ENCODE data around the gene ASIC2.

The ASIC2 gene

GRCh38 chr17:33109336-33110072 is 183.6 kb downstream of the ASIC2 start:
- H3K36me3 ChIP-seq (ENCODE audit: insufficient read depth, low read length): no peaks in the 10 kb centered on the region
- no peak overlapping the region for H3K4me3 ChIP-seq (ENCODE audit: low read depth, low read length, poor library complexity, severe bottlenecking)
- H3K4me2 ChIP-seq (ENCODE audit: low read length): no peak overlapping the region
- H4K20me1 ChIP-seq (ENCODE audit: insufficient read depth, low read length): no peaks in the 10 kb centered on the region
- H3K9ac ChIP-seq (ENCODE audit: low read length): no peak overlapping the region
- no peaks in the 10 kb centered on the region for H3K27me3 ChIP-seq (ENCODE audit: insufficient read depth, low read length)
- H3K9me2 ChIP-seq (ENCODE audit: low read depth, low read length): no peaks in the 10 kb centered on the region
- no peak overlapping the region for H2AFZ ChIP-seq (ENCODE audit: low read length)
- no peak overlapping the region for H3K27ac ChIP-seq (ENCODE audit: low read depth, low read length, poor library complexity, severe bottlenecking)
- H3K4me1 ChIP-seq (ENCODE audit: insufficient read depth, low read length, severe bottlenecking): no peaks in the 10 kb centered on the region
- no peaks in the 10 kb centered on the region for H3K79me2 ChIP-seq (ENCODE audit: insufficient read depth, low read length)
- TF ChIP-seq EZH2 (IDR thresholded peaks at IDR 0.05; ENCODE audit: borderline replicate concordance, low read length) (no peak), CTCF (IDR thresholded peaks at IDR 0.05; ENCODE audit: low read length) (no peak)
- no peaks in the 10 kb centered on the region for H3F3A ChIP-seq (ENCODE audit: insufficient read depth, low read length)
- no peaks in the 10 kb centered on the region for H3K9me3 ChIP-seq (ENCODE audit: low read length)

GRCh38 chr17:33106525-33107165 is 186.4 kb downstream of the ASIC2 start:
- H3K4me3 ChIP-seq (ENCODE audit: low read depth, low read length, poor library complexity, severe bottlenecking): no peak overlapping the region
- H4K20me1 ChIP-seq (ENCODE audit: insufficient read depth, low read length): no peaks in the 10 kb centered on the region
- no peak overlapping the region for H2AFZ ChIP-seq (ENCODE audit: low read length)
- H3K9me2 ChIP-seq (ENCODE audit: low read depth, low read length): no peaks in the 10 kb centered on the region
- H3K4me1 ChIP-seq (ENCODE audit: insufficient read depth, low read length, severe bottlenecking): no peaks in the 10 kb centered on the region
- no peak overlapping the region for H3K4me2 ChIP-seq (ENCODE audit: low read length)
- H3K36me3 ChIP-seq (ENCODE audit: insufficient read depth, low read length): no peaks in the 10 kb centered on the region
- H3K9me3 ChIP-seq (ENCODE audit: low read length): no peaks in the 10 kb centered on the region
- TF ChIP-seq CTCF (IDR thresholded peaks at IDR 0.05; ENCODE audit: low read length): no peak
- TF ChIP-seq EZH2 (IDR thresholded peaks at IDR 0.05; ENCODE audit: borderline replicate concordance, low read length): no peak
- H3K27ac ChIP-seq (ENCODE audit: low read depth, low read length, poor library complexity, severe bottlenecking): no peak overlapping the region
- H3K9ac ChIP-seq (ENCODE audit: low read length): no peak overlapping the region
- H3K79me2 ChIP-seq (ENCODE audit: insufficient read depth, low read length): no peaks in the 10 kb centered on the region
- H3K27me3 ChIP-seq (ENCODE audit: insufficient read depth, low read length): no peaks in the 10 kb centered on the region
- no peaks in the 10 kb centered on the region for H3F3A ChIP-seq (ENCODE audit: insufficient read depth, low read length)

- H3K79me2 ChIP-seq (ENCODE audit: insufficient read depth, low read length): no peaks in the 10 kb centered on the region
- H3K9me2 ChIP-seq (ENCODE audit: low read depth, low read length): no peaks in the 10 kb centered on the region
- H3K27me3 ChIP-seq (ENCODE audit: insufficient read depth, low read length): no peaks in the 10 kb centered on the region
- H3F3A ChIP-seq (ENCODE audit: insufficient read depth, low read length): no peaks in the 10 kb centered on the region
- H3K9ac ChIP-seq (ENCODE audit: low read length): no peak overlapping the region
- H4K20me1 ChIP-seq (ENCODE audit: insufficient read depth, low read length): no peaks in the 10 kb centered on the region
- H3K4me2 ChIP-seq (ENCODE audit: low read length): no peak overlapping the region
- H2AFZ ChIP-seq (ENCODE audit: low read length): no peak overlapping the region
- no peak overlapping the region for H3K27ac ChIP-seq (ENCODE audit: low read depth, low read length, poor library complexity, severe bottlenecking)
- H3K4me1 ChIP-seq (ENCODE audit: insufficient read depth, low read length, severe bottlenecking): no peaks in the 10 kb centered on the region
- H3K4me3 ChIP-seq (ENCODE audit: low read depth, low read length, poor library complexity, severe bottlenecking): no peak overlapping the region
- no peaks in the 10 kb centered on the region for H3K36me3 ChIP-seq (ENCODE audit: insufficient read depth, low read length)
- TF ChIP-seq CTCF (IDR thresholded peaks at IDR 0.05; ENCODE audit: low read length) (no peak), EZH2 (IDR thresholded peaks at IDR 0.05; ENCODE audit: borderline replicate concordance, low read length) (no peak)
- H3K9me3 ChIP-seq (ENCODE audit: low read length): no peaks in the 10 kb centered on the region
These were observed 187.2 kb downstream of the ASIC2 start for GRCh38 chr17:33105911-33106310.

Data from OCI-LY1 (cell line).